Femur (tissue), 1 donor: Measurements from ENCODE around the gene PRUNE2.

ENCODE experiments used
- DNase-seq: peaks from one replicate; pipeline ENCODE4 v3.0.0-alpha.2; 2017

Gene PRUNE2

DNA sequence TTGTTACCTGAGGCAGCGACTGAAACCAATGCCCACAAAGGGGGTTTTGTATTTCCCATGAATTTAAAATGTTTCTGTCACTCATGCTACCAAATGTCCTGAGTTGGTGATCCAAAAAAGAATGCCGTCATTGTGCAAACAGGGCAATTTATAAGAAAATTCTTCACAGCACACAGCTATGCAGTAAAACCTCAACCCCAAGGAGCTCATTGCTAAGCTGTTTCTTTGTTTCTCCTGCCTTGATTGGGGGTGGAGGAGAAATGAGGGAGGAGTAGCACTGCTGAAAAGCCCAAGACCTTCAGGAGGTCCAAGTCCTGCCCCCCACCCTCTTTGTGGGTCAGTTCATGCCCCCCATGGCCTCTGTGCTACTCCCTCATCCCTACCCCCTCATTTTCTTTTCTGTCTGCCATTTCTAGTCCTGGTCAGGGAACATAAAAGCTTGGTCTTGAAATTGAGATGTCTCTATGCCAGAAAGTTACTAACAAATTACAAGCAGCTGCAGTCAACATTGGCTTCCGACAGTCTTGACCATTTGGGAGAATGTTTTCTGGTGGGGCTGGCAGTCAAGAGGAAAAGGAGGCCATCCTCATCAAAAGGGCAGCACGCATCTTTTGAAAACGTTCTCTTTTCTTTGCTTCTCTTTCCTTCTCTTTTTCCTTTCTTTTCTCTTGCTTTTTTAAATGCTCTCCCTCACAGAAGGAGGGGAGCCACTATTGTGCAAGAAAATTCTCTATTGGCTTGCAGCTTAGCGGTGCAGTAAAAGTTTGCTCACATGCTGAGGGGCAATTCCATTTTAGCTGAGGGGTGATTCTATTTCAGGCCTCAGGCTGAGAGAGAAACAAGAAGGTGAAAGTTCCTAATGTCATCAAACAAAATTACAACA, 313.6 kb downstream of the PRUNE2 start:
- DNase-seq: peak; percentile 27

DNA sequence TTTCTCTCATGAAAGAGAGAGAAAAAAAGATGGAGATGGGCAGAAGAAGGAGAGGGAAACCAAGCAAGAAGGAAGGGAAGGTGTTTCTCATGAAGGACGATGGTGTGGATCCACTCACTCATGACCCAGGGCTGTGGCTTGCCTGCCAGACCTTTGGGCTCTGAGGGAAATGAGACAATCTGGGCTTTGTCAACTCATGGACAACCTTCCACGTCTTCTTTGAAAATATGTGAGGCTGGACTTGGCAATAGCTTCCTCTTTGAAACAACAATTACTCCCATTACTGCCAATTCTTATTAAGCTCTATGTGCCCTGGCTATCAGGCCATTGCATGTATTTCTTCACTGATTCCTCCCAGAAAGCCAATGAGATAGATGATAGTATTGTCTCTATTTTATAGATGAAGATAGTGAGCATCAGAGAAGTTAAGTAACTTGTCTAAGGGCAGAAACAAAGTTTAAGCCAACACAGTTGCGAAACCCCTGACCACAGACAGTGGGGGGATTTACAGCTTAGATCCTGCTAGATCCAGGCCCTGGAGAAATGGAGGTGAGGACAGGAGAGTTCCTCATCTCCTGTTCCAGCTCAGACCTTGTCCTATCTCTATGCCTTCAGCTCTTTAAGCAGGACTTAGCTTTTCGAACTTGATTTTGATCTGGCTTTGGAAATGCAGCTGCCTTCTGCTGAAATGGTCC, 314.5 kb downstream of the PRUNE2 start:
- DNase-seq: no peak

DNA sequence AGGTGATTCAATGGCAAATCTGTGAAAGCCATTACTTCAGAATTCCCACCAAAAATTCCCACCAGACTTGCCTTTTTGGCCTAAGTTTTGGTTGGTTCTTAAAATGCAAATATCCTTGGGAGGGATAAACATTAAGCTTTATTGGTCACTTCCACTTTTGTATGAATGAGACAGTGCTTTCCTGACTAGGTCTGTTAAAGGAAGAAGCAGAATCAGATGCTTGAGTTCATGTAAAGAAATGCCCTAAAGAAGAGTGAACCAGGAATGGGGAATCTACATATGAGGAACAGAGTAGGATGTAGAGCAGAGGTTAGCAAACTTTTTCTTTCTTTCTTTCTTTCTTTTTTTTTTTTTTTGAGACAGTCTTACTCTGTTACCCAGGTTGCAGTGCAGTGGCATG, 317.6 kb downstream of the PRUNE2 start:
- DNase-seq: no peak

DNA sequence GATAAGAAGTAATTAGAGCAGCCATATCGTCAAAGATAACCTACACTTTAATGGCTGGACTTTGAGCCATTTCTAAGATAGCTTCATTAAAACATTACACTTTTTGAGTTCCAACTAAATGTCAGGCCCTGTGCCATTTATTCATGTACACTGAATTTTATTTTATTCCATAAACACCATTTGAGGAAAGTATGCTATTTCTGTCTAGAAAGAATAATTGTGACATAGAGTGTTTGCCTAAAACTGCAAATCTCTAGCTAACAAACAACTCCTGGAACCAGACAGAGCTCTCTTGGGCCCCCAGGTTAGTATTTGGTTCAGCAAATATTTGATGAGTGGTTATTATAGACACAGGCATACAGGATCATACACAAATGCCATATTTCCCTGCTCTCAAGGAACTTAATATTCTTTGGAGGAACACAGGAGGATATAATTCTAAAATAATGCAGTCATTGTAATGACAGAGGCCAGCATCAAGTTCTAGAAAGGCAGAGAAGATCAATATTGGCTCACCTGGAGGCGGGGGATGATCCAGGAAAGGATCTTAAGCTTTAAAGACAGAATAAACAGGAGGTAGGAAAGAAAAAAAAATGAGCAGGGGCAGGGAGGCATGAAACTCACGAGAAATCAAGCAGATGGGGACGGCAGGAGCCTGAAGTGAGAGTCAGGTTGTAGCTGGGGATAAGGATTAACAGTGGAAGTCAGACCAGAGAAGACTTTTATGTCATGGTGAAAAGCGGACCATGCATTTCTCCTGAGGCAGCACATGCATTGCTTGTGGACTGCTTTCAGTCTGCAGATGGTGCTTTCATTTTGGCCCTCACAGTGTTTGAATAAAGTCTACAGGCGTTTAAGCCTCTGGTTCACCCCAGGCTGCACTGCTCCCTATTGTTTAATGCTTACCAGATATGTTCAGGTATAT, 319.3 kb downstream of the PRUNE2 start:
- DNase-seq: no peak

DNA sequence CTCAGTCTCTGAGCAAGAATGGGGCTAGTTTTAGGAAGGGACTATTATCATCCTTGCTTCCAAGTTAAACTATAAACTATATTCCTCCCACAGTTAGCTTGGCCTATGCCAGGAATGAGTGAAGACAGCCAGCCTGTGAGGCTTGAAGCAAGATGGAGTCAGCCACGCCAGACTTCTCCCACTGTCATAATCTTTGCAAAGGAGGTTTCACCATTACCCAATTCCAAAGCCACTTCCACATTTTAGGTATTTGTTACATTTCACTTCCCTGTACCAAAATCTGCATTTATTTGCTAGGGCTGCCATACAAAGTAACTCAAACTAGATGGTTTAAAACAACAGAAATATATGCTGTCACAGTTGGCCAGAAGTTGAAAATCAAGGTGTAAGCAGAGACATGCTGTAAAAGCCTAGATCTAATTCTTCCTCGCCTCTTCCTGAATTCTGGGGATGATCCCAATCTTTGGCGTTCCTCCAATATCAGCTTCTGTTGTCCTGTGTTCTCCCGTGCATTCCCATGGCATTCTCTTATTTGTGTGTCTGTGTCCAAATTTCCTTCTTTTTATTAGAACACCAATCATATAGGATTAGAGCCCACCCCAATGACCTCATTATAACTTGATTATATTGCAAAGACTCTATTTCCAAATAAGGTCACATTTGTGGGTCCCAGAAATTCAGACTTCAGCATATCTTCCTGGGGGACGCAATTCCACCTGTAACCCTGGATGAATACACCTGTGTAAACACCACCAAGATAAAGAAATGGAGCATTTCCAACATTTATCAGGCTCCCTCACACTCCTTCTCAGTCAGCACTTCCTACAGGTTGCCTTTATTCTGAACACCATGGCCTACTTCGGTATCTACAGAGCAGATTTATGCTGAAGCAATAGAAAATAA, 320.2 kb downstream of the PRUNE2 start:
- DNase-seq: no peak

DNA sequence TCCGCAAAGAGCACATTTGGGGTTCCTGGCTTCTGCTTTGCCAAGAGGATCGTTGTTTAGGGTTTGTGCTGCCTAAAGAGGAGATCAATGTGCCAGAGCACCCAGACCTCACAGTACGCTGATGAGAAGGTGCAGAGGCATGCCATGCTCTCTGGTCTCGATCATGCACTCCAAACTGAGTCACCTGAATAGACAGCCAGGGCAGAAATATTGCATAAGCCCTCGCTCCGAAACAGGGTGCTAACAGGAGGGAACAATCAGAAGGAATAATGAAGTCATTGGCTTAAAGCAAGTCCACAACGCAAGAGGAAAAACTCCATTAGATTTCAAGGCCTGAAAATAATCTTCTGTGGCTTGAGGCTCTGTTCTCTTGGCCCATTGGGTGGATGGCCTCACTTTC, 322.7 kb downstream of the PRUNE2 start:
- DNase-seq: no peak

DNA sequence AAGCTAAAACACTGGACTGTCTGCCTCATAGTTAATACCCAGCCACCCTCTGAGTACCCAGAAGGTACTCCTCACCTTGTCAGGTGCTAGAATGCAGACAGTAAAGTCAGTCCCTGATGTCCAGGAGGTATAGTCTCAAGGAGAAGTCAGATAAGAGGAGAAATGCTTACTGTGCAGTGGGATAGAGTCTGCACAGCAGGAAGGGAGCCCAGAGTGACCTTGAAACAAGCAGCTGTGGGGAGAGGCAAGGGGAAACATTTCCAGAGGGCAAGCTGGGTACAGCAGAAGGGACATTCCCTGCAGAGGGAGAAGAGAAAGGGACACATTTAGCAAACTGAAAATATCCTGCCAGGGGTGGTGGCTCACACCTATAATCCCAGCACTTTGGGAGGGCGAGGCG, 324.2 kb downstream of the PRUNE2 start:
- no peak for DNase-seq

DNA sequence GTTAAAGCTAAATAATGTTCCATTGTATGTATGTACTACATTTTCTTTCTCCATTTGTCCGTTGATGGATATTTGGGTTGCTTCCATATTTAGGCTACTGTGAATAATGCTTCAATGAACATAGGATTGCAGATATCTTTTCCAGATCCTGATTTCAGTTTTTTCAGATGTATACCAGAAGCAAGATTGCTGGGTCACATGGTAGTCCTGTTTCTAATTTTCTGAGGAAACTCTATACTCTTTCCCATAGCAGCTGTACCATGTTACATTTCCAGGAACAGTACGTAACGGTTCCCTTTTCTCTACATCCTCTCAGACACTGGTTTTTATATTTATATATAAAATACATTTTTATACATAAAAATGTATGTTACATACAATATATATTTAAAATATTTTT, 325.1 kb downstream of the PRUNE2 start:
- DNase-seq: no peak

DNA sequence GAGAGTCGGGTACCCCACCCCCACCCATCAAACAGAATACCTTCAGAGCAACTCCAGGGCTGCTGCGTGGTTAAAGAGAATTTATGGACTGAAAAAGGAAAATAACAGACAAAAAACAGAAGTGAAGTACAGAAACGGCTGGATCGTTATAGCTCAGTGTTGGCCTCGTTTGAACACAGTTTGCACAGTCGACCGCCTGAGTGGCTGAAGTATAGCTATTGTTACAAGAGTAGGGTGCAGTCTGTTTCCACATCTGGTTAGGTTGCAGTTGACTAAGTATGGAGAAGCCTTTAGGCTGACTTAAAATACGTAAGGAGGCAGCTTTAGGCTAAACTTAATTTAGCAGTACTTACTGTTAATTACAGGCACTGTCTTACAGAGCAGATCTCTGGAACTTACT, 325.7 kb downstream of the PRUNE2 start:
- DNase-seq: no peak

DNA sequence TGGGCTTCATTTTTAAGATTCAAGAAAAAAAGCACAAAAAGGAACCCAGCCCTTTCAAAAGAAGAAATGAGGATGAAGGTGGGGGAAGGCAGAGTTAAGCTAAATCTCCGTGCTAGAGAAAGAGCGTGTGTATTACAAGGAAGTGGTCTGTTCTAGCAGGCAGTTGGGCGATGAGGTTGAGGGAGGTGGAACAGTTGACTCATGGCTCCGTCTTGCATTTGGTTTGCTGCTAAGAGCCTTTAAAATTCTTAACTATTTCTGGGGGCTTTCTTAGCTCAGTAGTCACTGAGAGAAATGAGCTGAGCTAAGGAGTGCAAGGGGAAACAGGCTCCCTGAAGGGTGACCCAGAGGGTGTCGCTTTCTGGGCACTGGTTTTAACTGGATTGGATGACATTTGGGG, 329.6 kb downstream of the PRUNE2 start:
- peak; percentile 72 for DNase-seq

DNA sequence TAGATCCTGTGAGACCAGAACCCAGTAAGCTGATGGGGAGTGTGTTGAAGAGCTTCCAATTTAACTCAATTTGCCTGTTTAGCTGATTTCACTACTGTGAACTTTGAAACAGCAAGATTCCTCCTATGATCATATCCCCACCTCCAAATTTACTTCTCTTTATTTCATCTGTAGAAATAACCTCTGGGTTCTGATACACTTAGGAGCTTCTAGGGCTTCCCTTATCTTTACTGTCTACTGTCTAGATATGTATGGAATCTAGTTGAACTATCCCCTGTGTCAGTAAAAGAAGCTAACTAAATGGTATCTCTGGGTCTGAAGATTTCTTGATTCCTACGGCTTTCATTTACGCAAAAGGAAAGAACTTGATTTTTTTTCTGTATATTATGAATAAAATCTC, 330.2 kb downstream of the PRUNE2 start:
- DNase-seq: no peak

DNA sequence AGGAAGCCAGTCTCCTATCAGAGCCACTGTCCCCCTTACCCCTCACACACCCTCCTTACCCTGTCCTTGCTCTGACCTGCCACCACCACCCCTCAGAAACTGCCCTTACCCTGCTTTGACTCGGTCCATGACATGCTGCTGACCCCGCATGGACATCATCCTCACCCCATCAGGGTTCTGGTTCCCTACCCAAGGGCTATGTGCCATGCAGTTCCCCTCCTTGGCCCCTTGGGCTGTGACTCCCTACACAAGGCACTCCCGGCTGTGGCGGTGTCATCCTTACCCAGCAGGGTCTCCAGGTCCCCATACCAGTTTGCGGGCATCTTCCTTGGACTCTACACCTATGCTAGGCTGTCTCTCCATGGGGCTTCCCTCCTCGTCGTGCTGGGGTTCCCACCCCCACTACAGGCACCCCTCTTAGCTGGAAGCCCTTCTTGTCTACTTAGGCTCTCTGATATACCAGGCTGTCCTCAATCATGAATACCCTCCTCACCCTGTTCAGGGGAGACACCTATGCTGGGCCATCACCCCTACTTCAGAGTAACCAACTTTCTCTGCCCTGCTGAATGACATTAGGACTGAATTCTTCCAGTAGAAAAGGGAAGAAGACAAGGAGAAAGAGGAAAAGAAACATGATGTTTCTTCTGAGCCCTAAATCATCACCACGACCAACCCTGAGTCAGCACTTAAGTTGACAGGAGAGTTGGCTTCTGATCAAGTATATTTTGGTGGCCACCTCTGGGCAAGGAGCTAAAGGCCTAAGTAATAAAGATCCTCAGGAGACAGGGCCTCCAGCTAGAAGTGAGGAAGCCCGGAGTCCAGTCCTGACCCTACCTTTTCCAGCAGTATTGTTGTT, 331.8 kb downstream of the PRUNE2 start:
- no peak for DNase-seq

DNA sequence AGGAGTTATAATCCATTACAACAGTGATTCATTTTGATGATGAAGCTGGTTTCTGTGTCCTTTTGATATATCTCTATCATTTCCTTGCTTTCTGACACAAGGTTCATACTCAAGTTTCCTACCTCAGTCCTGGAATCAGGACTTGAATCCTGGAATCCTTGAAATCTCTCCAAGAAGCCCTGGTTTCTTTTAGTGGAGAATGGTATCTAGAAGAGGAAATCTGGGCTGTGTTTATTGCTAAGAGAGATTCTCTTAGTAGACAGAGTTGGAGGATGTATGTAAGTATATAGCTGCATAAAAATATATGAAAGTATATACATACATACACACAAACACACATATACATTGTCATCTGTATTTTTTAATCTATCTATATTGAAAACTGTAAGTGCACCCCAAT, 332.5 kb downstream of the PRUNE2 start:
- DNase-seq: no peak

DNA sequence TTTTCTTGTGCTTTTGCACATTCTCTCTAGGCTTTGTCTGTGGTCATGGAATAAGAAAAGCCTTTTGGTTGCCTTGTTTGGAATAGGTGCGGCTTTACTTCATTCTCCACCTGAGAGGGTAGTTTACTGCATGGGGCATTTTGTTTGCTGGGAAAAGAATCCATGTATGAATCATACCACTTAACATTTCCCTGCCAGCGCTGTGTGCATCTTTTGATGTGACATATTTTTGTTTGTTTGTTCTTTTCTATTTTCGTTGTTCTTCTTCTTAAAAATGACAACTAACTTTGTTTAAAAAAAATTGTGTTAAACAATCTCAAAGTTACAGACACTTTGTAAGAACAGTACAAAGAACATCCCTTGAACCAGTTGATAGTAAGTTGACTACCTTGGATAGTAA, 333.8 kb downstream of the PRUNE2 start:
- DNase-seq: no peak

DNA sequence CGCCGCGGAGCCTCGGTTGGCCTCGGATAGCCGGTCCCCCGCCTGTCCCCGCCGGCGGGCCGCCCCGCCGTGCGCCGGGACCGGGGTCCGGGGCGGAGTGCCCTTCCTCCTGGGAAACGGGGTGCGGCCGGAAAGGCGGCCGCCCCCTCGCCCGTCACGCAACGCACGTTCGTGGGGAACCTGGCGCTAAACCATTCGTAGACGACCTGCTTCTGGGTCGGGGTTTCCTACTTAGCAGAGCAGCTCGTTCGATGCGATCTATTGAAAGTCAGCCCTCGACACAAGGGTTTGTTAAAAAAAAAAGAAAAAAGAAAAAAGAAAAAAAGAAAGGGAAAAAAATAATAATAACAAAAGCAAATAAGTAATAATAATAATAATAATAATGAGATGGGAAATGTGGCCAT, 334.2 kb downstream of the PRUNE2 start:
- no peak for DNase-seq

DNA sequence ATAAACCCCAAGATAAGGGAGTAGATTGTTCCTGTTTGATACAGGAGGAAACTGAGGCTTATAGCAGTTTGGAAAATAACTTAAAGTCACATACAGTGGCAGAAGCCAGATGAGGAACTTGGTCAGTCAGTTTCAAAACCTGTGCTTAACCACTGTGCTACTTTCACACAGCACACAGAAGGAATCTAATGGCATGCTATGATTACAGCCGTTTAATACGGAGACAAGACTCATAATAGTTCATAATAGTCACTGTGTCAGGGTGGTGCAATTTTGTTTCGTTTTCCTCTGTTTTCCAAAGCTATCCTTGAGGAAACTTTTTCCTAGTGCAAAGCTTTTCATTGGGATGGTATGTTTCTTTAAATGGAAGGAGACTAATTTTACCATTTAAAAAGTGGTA, 334.6 kb downstream of the PRUNE2 start:
- DNase-seq: no peak

DNA sequence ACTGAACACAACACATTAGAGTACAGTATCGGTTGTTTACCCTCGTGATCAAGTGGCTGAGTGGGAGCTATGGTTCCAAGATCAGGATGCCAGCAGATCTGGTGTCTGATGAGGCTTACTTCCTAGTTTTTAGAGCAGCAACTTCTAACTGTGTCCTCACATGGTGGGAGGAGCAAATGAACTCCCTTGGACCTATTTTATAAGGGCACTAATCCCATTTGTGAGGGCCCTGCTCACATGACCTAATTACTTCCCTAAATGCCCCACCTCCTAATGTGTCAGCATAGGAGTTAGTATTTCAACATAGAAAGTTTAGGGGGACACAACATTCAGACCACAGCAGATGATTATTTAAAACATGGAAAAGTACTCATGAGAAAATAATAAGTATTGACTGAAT, 335.1 kb downstream of the PRUNE2 start:
- no peak for DNase-seq

DNA sequence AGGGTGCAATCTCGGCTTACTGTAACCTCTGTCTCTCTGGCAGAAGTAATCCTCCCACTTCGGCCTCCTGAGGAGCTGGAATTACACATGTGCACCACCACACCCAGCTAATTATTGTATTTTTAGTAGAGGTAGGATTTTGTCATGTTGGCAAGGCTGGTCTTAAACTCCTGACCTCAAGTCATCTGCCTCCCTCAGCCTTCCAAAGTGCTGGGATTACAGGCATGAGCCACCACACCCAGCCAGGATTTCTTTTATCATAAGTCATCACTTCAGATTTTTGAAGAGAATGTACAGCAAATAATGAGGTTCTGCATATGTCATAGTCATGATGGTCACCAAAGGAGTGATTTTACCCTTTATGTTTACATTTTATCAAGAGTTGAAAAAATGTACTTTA, 338.8 kb downstream of the PRUNE2 start:
- no peak for DNase-seq

DNA sequence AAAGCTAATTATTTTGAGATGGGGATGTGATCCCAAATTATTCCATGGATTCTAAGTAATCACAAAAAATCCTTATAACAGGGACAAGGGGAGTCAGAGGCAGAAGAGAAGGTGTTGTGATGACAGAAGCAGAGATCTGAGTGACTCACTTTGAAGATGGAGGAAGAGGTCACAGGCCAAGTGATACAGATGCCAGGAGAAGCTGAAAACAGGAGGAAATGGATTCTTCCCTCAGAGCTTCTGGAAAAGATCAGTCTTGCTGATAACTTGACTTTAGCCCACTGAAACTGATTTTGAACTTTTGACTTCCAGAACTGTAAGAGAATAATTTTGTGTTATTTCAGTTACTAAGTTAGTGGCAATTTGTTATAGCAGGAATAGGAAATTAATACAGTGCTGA, 341.6 kb downstream of the PRUNE2 start:
- no peak for DNase-seq

DNA sequence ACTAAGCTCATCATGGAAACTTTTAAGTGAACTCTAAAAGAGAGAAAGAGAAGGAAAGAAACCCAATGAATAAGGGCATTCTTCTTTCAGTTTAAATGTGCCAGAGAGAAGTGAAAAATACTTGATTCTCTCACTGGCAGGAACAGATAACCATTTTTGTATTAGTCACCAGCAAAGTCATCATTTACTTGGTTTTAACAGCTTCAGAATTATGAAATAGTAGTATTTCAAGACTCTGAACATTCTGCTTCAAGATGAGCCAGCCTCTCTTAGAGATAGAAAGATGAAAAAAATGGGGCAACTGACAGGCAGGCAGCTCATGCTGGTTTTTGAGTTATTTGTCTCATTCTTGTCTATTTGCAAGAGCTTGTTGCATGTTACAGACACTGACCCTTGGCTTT, 343.4 kb downstream of the PRUNE2 start:
- DNase-seq: no peak

DNA sequence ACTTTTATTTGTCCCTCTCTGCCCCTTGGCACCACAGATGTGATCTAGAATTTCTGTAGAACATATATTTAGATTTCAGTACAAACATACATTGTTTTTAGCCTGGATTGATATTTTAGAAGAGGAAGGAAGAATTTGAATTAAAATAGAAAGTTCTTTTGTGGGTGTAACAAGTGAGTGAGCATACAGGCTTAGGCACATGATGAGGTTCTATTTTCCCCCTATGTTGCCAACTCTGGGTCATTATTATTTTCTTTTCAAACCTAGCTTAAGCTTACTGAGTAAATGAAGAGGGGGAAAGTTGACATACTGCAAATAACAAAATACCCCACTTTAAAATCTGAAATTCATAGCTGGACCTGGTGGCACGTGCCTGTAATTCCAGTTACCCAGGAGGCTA, 344.0 kb downstream of the PRUNE2 start:
- no peak for DNase-seq
